HG03439 (cell line): Measurements from ENCODE around the gene SLC16A1.
"Not testable (repeated sequence)": the region's sequence is repeated elsewhere in the genome, so short reads cannot be mapped to it uniquely, and the experiment has no call there.

ENCODE experiments used
- ATAC-seq: cut with Tn5 transposase; IDR thresholded peaks from one replicate; pipeline ENCODE4 v1.9.1; 2021; ENCODE audit warnings: mild to moderate bottlenecking, moderate library complexity; ENCODE audit not compliant: unreplicated experiment

The SLC16A1 gene, protein sequence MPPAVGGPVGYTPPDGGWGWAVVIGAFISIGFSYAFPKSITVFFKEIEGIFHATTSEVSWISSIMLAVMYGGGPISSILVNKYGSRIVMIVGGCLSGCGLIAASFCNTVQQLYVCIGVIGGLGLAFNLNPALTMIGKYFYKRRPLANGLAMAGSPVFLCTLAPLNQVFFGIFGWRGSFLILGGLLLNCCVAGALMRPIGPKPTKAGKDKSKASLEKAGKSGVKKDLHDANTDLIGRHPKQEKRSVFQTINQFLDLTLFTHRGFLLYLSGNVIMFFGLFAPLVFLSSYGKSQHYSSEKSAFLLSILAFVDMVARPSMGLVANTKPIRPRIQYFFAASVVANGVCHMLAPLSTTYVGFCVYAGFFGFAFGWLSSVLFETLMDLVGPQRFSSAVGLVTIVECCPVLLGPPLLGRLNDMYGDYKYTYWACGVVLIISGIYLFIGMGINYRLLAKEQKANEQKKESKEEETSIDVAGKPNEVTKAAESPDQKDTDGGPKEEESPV

DNA sequence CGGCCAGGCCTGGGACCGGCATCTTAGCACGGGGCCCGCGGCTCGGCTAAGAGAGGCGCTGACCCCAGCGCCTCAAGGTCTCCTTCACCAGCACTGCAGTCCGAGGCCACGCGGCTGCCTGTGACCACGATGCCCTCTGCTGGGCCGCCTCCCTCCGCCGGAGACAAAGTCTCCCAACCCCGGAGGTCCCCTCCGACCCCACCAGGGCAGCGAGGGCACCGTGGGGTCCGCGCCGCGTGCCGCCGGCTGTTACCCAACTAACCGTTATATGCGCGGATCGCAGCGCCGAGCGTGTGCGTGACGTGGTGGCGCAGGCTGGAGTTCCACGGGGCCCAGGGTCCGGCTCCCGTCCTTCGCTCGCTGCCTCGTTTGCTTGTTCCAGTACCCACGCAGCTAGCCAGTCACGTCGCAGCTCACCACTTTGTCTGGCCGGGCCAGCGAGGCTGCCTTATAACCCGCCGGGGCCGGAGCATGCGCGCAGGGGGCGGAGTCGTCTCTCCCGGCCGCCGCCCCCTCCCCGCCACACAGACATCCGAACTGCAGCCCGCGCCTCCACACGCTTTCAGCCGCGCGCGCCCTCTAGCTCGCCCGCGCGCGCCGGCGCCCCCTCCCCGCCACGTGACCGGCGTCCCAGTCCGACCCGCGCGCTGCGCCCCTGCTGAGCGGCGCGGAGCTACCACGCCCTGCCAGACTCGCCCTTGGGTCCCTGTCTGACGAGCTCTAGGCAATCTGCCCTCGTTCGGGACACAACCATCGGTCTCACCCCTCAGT, at the start of gene SLC16A1:
SLC16A1 (minus strand) TSS at position 424 of the 771 bp plus-strand sequence. CDS start 26,888 bp downstream, outside the sequence.
- peak; percentile 71 for ATAC-seq

DNA sequence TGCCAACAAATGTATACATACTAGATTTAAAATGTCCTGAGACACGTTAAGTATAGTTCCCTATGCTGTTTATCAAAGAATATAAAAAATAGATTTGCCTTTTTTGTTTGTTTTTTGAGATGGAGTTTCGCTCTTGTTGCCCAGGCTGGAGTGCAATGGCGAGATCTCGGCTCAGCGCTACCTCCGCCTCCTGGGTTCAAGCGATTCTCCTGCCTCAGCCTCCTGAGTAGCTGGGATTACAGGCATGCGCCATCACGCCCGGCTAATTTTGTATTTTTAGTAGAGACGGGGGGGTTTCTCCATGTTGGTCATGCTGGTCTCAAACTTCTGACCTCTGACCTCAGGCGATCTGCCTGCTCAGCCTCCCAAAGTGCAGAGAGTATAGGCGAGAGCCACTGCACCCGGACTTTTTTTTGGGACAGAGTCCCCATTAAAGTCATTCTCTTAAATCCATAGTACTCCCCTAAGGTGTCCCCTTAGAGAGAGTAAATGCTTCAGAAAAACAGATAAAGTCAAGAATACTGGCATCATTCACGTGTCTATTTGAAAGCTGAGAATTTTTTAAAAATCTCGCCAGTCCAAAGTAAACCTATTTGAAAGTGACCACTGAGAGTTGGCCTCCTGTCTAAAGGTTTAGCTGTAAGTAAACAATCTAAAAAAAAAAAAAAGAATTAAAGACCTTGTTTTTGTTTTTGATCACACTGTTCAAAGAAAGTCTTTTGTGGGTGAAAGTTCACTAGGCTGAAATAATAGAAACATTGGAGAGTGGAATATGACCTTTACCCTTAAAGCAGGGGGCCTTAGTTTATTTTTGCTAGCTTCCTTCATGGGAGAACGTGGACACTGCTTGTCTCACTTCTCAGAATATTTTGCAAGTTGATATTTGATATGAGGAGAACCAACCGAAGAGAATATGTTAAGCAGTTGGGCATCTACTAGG, 48.0 kb upstream of the SLC16A1 start:
- no peak for ATAC-seq

DNA sequence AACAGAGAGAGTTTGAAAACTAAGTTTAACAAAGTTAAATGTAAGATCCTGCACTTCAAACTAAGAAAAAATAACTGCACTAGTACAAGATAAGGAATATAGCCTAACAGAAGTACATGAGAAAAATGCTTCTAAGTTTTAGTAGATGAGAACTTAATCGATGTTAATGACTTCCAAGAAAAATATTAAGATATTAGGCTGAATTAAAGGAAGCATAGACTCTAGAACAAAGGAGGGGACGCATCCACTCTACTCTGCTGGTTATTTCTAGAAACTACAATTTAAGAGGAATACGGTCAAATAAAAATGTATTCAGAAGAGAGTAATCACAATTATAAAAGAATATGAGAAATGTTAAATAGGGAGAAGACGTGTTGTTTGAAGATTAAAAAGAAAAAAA, 46.3 kb upstream of the SLC16A1 start:
- no peak for ATAC-seq

DNA sequence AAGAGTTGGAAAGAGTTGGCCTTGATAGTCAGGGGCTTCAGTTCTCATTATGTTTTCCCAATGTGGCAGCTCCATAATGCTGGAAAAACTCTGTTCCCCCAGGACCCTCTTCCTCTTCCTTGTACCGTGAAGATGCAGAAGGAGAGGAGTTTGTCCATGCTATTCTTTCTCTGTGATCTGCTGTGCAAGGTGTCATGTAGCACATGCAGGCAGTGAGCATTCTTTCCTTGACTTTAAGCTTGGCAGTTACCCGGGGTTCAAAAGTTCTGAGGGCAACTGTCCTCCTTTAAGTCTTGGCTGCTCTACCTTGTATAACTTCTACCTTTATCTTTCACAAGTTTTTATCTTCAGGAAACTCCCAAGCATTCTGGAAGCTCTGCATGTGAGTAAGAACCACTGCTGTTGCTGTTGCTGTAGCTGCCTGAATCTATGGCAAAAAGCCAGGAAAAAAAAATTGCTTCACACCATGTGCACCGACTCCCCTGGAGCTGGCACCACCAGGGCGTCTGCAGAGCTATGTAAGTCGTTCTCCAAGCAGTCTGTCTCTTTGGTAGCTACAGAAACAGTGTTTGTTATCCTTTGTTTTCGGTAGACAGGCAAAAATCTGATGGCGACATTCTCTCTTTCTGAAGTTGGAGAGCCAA, 42.7 kb upstream of the SLC16A1 start:
- ATAC-seq: no peak

DNA sequence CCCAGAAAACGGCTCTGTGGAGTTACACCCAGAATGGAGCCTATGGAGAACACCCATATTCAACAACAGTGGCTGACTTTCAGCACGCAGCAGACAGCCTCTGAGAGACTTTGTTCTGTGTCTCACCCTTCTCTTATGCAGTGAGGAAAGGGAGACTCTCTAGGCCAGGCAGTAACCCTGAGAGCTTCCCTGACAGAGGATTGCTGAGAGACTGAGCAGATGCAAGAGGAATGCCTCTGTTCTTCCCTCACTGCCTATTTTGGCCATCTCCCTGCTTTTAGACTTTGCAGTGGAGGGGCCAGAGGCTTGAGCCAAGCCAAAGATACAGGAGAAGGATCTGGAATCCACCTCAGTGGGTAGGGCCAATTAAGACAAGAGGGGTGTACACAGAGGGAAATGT, 41.8 kb upstream of the SLC16A1 start:
- ATAC-seq: no peak

DNA sequence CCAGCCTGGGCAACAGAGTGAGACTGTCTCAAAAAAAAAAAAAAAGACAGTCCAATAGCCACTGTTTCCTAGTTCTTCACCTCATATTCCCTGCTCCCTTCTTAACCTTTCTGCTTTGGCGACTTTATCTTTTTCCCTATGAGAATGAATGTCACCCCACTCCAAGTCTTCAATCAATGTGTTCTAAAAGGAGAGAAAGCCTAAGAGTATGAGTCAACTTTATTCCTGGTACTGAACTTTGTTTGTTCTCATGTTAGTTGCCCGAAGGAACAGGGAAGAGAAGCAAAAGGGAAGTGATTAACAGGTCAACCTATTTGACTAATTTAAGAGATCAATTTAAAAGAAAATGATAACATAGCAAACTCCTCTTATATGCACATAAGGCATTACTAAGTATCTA, 39.9 kb upstream of the SLC16A1 start:
- ATAC-seq: no peak

DNA sequence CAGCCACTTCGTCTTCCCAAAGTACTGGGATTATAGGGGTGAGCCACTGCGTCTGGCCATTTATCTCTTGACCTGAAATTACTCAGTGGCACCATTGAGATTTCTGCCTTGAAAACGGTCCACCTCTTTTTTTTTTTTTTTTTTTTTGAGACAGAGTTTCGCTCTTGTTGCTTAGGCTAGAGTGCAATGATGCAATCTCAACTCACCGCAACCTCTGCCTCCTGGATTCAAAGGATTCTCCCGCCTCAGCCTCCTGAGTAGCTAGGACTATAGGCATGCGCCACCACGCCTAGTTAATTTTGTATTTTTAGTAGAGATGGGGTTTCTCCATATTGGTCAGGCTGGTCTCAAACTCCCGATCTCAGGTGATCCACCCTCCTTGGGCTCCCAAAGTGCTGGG, 39.0 kb upstream of the SLC16A1 start:
- ATAC-seq: not testable (repeated sequence)

DNA sequence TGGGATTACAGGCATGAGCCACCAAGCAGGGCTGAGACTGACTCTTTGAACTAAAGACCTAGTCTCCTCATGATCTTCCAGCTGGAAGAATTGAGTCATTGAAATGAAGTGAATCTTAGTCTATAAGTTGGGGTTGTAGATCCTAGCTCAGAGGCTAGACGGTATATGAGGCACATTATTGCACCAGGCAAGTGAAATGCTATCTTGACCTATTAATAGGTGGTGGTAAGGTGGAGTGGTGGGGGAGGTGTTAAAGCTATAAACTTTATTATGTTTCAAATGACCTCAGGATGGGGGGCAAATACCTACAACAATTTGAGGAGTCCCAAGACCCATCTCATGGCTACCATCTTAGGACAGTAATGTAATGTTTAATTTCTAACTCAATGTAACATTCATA, 36.8 kb upstream of the SLC16A1 start:
- no peak for ATAC-seq

DNA sequence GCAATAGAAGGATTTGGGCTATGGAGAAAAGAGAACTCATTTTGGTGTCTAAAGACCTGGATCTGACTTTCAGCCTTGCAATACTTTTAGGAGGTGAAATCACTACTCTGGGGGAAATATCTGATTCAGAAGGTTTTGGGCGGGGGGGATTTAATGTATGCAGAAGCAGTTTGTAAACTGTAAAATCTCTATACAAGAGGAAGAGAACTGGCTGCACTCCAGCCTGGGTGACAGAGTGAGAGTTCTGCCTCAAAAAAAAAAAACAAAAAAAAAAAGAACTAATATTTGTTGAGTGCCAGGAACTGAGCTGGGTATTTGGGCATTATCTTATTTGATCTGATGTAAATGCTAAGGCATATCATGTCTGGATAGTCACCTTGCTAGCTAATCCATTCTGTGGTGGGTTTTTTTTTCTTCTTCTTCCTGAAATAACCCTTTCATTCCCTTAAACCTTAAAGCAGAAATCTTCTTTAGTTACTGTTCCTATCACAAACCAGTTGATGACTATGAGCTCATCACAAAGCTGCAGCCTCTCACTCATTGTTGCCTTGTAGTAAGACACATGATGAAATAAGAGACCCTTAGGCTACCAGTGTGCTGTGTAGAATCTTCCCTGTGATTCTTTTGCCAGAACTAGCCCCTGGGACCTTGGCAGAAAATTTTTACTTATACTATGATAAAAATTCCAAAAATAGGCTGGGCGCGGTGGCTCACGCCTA, 35.6 kb upstream of the SLC16A1 start:
- ATAC-seq: no peak

DNA sequence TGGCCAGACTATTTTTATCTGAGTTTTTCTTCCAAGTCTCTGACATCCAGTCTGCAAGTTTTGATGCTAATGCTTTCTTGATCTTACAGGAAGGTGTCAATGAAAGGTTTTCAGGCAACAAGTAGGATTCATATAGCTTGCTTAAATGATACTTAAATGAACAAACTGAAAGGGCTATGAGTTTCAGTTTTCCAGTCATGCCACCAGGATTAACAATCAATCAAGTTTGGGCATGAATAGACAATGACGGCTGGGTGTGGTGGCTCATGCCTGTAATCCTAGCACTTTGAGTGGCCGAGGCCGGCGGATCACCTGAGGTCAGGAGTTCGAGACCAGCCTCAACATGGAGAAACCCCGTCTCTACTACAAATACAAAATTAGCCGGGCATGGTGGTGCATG, 34.3 kb upstream of the SLC16A1 start:
- ATAC-seq: no peak

DNA sequence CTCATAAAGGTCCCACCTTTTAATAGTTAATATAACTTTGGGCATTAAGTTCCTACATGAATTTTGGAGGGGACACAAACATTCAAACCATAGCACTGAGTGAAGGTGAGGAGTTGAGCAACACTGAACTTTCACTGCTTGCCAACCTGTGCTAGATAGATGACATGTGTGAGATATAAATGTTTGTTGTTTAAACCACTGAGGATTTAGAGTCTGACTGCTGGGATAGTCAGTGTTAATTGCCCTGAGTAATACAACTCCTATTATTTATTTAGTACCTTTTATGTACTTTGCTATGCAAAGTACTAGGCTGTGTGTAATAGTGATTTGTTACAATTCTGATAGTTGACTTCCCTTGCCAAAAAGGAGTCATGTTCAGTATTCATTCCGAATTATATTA, 32.4 kb upstream of the SLC16A1 start:
- ATAC-seq: no peak

DNA sequence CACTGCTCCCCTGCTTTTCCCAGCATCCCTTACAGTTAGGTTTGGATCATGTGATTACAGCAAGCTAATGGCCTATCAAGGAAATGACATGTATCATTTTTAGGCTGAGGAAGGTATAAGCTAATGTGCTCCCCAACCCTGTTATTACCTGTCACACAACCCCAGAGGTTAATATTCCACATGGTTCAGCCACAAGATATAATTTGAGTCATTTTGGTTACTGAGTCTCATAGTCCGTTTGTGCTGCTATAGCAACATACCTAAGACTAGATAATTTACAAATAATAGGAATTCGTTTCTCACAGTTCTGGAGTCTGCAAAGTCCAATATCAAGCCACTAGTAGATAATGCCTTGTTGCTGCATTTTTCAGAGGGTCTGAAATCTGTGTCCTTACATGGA, 29.1 kb upstream of the SLC16A1 start:
- no peak for ATAC-seq

DNA sequence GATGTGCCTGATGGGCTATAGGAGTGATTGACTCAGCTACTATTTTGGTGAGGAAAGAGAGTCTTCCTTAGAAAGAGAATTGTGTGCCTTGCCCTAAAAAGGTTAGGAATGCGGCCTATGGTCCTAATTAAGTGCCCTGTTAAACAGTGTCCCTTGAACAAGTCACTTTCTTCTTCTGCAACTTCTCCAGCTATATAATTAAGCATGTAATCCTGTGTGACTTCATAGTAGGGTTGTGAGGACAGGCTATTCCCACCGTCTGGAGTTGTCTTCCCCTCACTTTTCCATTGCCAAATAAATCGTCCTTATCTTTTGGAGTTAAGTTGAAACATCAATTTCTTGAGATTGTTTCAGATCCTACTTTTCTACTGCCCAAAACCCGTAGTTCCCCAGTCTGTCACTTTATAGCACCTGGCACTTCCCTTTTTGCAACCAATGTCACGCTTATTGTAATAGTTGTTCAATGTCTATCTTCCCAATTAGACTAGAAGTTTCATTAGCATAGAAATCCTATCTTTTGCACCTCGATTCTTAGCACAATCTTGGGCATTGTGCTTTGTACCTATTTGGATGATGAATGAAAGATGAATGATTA, 27.6 kb upstream of the SLC16A1 start:
- ATAC-seq: no peak

DNA sequence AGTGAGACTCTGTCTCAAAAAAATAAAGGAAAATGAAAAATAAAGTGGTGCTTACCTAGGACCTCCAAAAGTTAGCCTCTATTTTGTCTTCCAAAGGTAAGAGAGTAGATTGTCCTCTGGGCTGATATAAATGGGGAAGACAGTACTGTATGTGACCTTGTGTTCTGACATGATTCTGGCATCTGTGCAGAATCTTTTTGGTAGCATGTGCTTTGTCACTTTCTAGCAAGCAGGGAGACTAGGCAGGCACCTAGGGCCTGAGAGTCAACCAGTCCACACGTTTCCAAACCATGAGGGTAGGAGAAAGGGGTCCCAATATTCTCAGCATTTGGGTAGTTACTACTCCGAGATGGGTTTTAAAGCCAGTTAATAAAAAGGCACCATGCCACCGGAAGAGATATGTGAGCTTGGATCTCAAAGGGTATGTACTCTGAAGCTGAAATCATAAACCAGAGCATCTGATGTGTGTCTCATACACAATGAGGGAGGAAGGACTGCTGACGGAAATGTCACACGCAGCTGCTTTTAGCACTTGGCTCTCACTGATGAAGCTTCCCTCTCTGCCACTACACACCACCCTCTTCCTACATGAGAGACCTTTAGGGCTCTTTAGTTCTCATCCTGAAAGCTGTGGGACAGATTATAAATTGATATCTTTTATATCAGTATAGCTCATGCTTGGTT, 27.0 kb upstream of the SLC16A1 start:
- ATAC-seq: no peak

DNA sequence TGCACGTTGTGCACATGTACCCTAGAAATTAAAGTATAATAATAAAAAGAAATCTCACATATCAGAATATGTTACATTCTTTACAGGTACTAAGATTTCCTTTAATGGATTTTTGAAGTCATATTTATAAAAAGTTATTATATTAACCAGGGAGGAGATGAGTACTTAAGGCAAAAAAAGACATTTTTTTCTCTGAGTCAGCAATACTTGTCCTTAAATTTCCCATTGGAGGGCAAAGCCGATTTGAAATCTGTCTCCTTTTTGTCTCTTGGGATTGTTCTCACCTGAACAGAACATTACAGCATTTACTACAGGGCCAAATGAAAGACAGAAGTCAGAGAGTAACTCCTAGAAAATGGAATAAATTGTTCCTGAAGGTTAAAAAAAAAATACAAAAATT, 26.3 kb upstream of the SLC16A1 start:
- no peak for ATAC-seq

DNA sequence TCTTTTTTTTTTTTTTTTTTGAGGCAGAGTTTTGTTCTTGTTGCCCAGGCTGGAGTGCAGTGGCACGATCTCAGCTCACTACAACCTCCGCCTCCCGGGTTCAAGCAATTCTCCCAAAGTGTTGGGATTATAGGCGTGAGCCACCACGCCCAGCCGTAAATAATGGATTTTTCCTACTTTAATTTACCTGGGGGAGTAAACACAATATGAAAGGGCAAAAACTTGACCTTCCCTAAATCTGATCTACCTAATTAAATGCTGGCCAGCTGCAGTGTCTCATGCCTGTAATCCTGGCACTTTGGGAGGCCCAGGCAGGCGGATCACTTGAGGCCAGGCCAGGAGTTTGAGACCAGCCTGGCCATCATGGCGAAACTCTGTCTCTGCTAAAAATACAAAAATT, 25.8 kb upstream of the SLC16A1 start:
- not testable (repeated sequence) for ATAC-seq

DNA sequence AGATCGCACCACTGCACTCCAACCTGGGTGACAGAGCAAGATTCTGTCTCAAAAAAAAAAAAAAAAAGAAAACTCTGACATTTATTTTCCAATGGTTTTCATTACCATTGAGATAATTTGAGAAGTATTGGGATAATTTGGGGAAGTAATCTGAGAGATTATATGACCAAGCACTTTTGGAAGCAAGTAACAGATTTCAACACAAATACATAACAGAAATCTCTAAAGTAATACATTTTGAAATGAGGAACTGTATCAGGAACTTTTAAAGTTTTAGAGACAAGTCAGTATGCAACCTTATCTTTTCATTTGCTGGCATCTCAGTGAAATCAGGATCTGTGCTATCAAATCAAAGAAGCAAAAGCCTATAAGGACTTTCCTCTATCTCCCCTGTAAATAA, 25.4 kb upstream of the SLC16A1 start:
- no peak for ATAC-seq

DNA sequence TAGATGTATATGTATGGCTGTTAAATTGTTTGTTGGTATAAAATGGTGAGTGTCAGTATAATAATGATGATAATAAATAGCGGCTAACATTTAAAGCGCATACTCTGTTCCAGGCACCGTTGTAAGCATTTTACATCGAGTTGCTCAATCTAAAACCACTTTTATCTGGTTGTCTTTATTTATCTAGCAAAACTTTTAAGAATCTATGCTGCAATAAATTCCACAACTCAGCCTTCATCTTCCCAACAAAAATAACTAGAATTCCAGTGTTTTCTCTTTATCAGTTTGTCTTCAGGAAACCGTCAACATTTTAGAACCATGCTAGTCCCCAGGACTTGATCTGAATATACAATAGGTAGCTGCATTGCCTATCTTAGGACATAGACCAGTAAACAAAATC, 19.3 kb upstream of the SLC16A1 start:
- no peak for ATAC-seq

DNA sequence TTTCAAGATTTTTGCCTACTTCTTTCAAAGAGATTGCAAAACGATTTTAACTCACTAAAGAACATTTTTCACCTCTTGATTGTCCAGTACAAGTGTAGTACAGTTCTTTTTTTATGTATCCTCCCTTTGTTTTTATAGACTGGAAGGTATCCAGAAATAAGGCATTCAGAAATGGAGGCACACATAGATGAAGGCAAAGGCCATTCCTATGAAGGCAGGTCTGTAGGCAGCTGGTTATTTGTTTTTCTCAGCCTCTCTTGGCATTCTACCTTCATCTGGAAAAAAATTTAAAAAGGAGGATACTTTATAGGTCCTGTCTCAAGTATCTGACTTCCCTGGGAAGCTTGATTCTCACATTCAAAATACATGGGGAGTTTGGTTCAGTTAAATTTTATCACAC, 18.6 kb upstream of the SLC16A1 start:
- no peak for ATAC-seq
